Mammary epithelial cell (primary cell): ENCODE measurements around the gene SYT7.

Experiments
- CTCF ChIP-seq, 2 donors: IDR thresholded peaks in 1 of 2; conservative IDR thresholded peaks in 1 of 2; 2 replicates each; pipeline ENCODE4 v1.5.1; 2011 to 2012; ENCODE audit warnings: inconsistent platforms in 2 of 2, low read length in 2 of 2, mild to moderate bottlenecking in 2 of 2, control low read depth in 1 of 2, low read depth in 1 of 2; ENCODE audit not compliant: insufficient read depth in 1 of 2; ENCODE audit errors: extremely low read depth in 1 of 2
- EZH2 ChIP-seq: IDR thresholded peaks from 2 replicates; pipeline ENCODE4 v1.6.1; 2012; ENCODE audit warnings: low read length, inconsistent platforms, borderline replicate concordance

- TF ChIP-seq CTCF (conservative IDR thresholded peaks at IDR 0.05 in 1 of 2, IDR thresholded peaks at IDR 0.05 in 1 of 2; ENCODE audit: extremely low read depth in 1 of 2, insufficient read depth in 1 of 2, low read depth in 1 of 2, low read length in 2 of 2) (no peak), EZH2 (no peak)
These were observed 9.5 kb downstream of the SYT7 start for GRCh38 chr11:61571337-61571736.
